Ovary (tissue), 3 donors: ENCODE data around the gene PUSL1.

Source experiments
- EP300 ChIP-seq: sonication (generic); formaldehyde crosslinking; IDR thresholded peaks from one replicate; pipeline ENCODE4 v1.6.1; 2017; ENCODE audit warnings: antibody characterized with exemption
- POLR2A ChIP-seq: fragments of 450-650 bp; IDR thresholded peaks from one replicate; pipeline ENCODE4 v1.6.1; 2017; ENCODE audit warnings: antibody characterized with exemption, mild to moderate bottlenecking, moderate library complexity
- TF ChIP-seq, protein P1 (sequence below), 3 donors: fragments of 450-650 bp in 2 of 3; fragments of 200-600 bp in 1 of 3; IDR thresholded peaks; one replicate each; pipeline versions ENCODE4 v1.5.1 to v1.8.0; 2016 to 2022; ENCODE audit warnings: antibody characterized with exemption in 3 of 3, mild to moderate bottlenecking in 1 of 3
- donor health status: DM: no; HTN: no; CAD: no.

DNA sequence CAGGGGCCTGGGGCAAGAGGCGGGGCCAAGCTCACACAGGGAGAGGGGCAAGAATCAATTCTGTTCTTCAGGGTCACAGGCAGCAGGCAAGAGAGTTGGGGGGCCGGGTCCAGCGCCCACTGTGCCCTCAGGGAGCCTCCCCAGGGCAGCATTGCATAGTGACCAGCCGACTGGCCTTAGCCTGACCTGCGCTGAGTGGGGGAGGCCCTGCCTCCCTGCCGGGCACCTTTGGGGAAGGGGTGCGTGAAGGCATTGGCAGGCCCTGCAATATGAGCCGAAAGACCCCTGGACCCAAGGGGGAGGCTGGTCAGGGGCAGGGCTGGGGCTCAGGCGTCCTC lies 16.0 kb upstream of the PUSL1 start:
- TF ChIP-seq, protein P1, sequence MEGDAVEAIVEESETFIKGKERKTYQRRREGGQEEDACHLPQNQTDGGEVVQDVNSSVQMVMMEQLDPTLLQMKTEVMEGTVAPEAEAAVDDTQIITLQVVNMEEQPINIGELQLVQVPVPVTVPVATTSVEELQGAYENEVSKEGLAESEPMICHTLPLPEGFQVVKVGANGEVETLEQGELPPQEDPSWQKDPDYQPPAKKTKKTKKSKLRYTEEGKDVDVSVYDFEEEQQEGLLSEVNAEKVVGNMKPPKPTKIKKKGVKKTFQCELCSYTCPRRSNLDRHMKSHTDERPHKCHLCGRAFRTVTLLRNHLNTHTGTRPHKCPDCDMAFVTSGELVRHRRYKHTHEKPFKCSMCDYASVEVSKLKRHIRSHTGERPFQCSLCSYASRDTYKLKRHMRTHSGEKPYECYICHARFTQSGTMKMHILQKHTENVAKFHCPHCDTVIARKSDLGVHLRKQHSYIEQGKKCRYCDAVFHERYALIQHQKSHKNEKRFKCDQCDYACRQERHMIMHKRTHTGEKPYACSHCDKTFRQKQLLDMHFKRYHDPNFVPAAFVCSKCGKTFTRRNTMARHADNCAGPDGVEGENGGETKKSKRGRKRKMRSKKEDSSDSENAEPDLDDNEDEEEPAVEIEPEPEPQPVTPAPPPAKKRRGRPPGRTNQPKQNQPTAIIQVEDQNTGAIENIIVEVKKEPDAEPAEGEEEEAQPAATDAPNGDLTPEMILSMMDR (IDR thresholded peaks at IDR 0.05), result no peak
- no peak for TF ChIP-seq POLR2A
- TF ChIP-seq EP300, result no peak
